Measurements from ENCODE around the gene TANGO2.

- TF ChIP-seq POLR2A (IDR thresholded peaks at IDR 0.05; ENCODE audit: low read length) = no peak
- no peak for TF ChIP-seq GATA1 (IDR thresholded peaks at IDR 0.05; ENCODE audit: low read depth, low read length)
Observed at GRCh38 chr22:20035375-20036083, 14.6 kb downstream of the TANGO2 start.
